Osteoblast (primary cell): ENCODE data around the gene EXOC1. TPM values are rescaled to one million over a fixed set of nuclear protein-coding genes. Genes with fewer than 3 reads are reported as not detected.

Experiments used
- DNase-seq: peaks from one replicate; pipeline ENCODE4 v3.0.0; 2011; ENCODE audit warnings: low spot score, mixed read lengths; ENCODE audit not compliant: insufficient read length; ENCODE audit errors: missing footprints
- H2AFZ ChIP-seq: 2 replicates; pipeline ENCODE4 v1.6.0; 2011; ENCODE audit warnings: mild to moderate bottlenecking, low read length
- H3K27ac ChIP-seq: 2 replicates; pipeline ENCODE4 v1.5.1; 2011; ENCODE audit warnings: mild to moderate bottlenecking, low read depth, low read length, moderate library complexity
- H3K27me3 ChIP-seq: 2 replicates; pipeline ENCODE4 v1.6.0; 2012; ENCODE audit warnings: mild to moderate bottlenecking, control low read depth, inconsistent platforms, low read length, moderate library complexity; ENCODE audit not compliant: insufficient read depth
- H3K36me3 ChIP-seq: 2 replicates; pipeline ENCODE4 v1.5.1; 2011; ENCODE audit warnings: mild to moderate bottlenecking, low read length, control low read depth, moderate library complexity; ENCODE audit not compliant: insufficient read depth
- H3K4me1 ChIP-seq: 2 replicates; pipeline ENCODE4 v1.5.1; 2011; ENCODE audit warnings: mild to moderate bottlenecking, low read length, control low read depth, moderate library complexity; ENCODE audit not compliant: insufficient read depth
- H3K4me2 ChIP-seq: 2 replicates; pipeline ENCODE4 v1.6.0; 2011; ENCODE audit warnings: mild to moderate bottlenecking, low read length; ENCODE audit not compliant: insufficient read depth
- H3K4me3 ChIP-seq: fragments of 200-600 bp; sonication (generic); 3 replicates; pipeline ENCODE4 v1.5.1; 2012; ENCODE audit warnings: mild to moderate bottlenecking, low read length, inconsistent platforms; ENCODE audit not compliant: insufficient read depth
- H3K79me2 ChIP-seq: 2 replicates; pipeline ENCODE4 v1.6.0; 2012; ENCODE audit warnings: mild to moderate bottlenecking, low read length, control low read depth, inconsistent platforms; ENCODE audit not compliant: insufficient read depth
- H3K9me3 ChIP-seq: 2 replicates; pipeline ENCODE4 v1.5.1; 2011; ENCODE audit warnings: low read depth, low read length, control low read depth
- H4K20me1 ChIP-seq: 2 replicates; pipeline ENCODE4 v1.6.0; 2012; ENCODE audit warnings: mild to moderate bottlenecking, low read length, control low read depth; ENCODE audit not compliant: insufficient read depth
- CTCF ChIP-seq: IDR thresholded peaks from 2 replicates; pipeline ENCODE4 v1.5.1; 2011; ENCODE audit warnings: mild to moderate bottlenecking, low read depth, low read length, moderate library complexity; ENCODE audit errors: extremely low read depth
- total RNA-seq: library from RNA; depleted of rRNA; stranded (reverse); fragments of >200 nt; gene quantifications from 2 replicates; pipeline ENCODE4 v1.2.3, GENCODE V29; 2012

The EXOC1 gene
- total RNA-seq, 1 donor = 48.9 TPM

- Histone ChIP-seq H3K4me1 (peaks cover 25% of the 10 kb centered on the region), H3K27ac (peak overlapping the region; percentile 79), H3K9me3 (no peaks in the 10 kb centered on the region), H2AFZ (no peak overlapping the region), H3K36me3 (peaks cover 15% of the 10 kb centered on the region), H4K20me1 (no peaks in the 10 kb centered on the region), H3K79me2 (peaks cover 7% of the 10 kb centered on the region), H3K27me3 (no peaks in the 10 kb centered on the region), H3K4me3 (no peak overlapping the region), H3K4me2 (peak overlapping the region; percentile 76)
- no peak for DNase-seq
- no peak for TF ChIP-seq CTCF
These were observed 11.3 kb downstream of the EXOC1 start for GRCh38 chr4:55864577-55865223.

- Histone ChIP-seq H3K4me1 (peaks cover 25% of the 10 kb centered on the region), H2AFZ (peak overlapping the region; percentile 57), H3K36me3 (peaks cover 21% of the 10 kb centered on the region), H3K4me3 (no peak overlapping the region), H3K27ac (peak overlapping the region; percentile 79), H3K9me3 (no peaks in the 10 kb centered on the region), H4K20me1 (no peaks in the 10 kb centered on the region), H3K79me2 (peaks cover 4% of the 10 kb centered on the region), H3K4me2 (peak overlapping the region; percentile 76), H3K27me3 (no peaks in the 10 kb centered on the region)
- TF ChIP-seq CTCF = no peak
- no peak for DNase-seq
These were observed 11.9 kb downstream of the EXOC1 start for GRCh38 chr4:55865228-55865806.

GRCh38 chr4:55866290-55866907, 13.0 kb downstream of the EXOC1 start:
- Histone ChIP-seq H3K79me2 (peaks cover 1% of the 10 kb centered on the region), H4K20me1 (no peaks in the 10 kb centered on the region), H3K9me3 (no peaks in the 10 kb centered on the region), H3K4me2 (peak overlapping the region; percentile 76), H2AFZ (no peak overlapping the region), H3K27ac (peak overlapping the region; percentile 79), H3K27me3 (no peaks in the 10 kb centered on the region), H3K4me3 (no peak overlapping the region), H3K36me3 (peaks cover 32% of the 10 kb centered on the region), H3K4me1 (peaks cover 25% of the 10 kb centered on the region)
- TF ChIP-seq CTCF = no peak
- DNase-seq = peak; percentile 66

GRCh38 chr4:55866973-55867574, 13.6 kb downstream of the EXOC1 start:
- Histone ChIP-seq H3K79me2 (no peaks in the 10 kb centered on the region), H3K4me3 (no peak overlapping the region), H3K27ac (peak overlapping the region; percentile 79), H3K4me2 (peak overlapping the region; percentile 76), H3K27me3 (no peaks in the 10 kb centered on the region), H3K36me3 (peaks cover 39% of the 10 kb centered on the region), H3K9me3 (no peaks in the 10 kb centered on the region), H4K20me1 (no peaks in the 10 kb centered on the region), H2AFZ (no peak overlapping the region), H3K4me1 (peaks cover 25% of the 10 kb centered on the region)
- no peak for DNase-seq
- TF ChIP-seq CTCF = peak; percentile 90
